ENCODE measurements around the gene PLEKHM2.

Gene PLEKHM2

DNA sequence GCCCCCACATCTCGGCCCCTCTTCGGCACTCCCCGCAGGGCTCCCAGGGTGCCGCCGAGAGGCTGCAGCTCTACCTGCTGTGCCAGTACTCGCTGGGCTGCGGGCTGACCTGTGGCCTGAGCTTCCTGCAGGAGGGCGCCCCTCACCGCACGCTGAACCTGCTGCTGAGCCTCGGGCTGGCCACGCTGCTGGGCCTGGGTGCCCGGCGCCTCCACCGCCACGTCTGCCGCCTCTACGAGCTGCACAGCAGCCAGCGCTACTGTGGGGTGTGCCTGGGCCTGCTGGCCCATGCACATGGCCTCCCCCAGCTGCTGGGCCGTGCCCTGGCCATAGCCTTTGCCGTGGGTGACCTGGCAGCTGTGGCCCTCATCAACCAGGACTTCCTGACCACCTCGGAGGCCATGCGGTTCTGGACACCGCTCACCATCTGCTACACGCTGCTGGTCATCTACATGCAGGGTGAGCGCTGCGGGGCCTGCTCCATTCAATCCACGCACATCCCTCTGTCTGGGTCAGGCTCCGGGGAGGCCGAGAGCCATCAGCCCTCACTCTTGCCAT, 60.1 kb downstream of the PLEKHM2 start:
- no peaks in the 10 kb centered on the region for H3K36me3 ChIP-seq (ENCODE audit: control insufficient read depth, insufficient read depth, low read length)
- H3K27ac ChIP-seq (ENCODE audit: low read depth, low read length) = no peak overlapping the region
- no peaks in the 10 kb centered on the region for H3K4me1 ChIP-seq (ENCODE audit: control insufficient read depth, insufficient read depth, low read length)
- no peak overlapping the region for H3K4me3 ChIP-seq (ENCODE audit: low read length)
- no peak overlapping the region for H3K9ac ChIP-seq (ENCODE audit: low read length)
- no peaks in the 10 kb centered on the region for H3K27me3 ChIP-seq (ENCODE audit: control insufficient read depth, insufficient read depth, low read length)

DNA sequence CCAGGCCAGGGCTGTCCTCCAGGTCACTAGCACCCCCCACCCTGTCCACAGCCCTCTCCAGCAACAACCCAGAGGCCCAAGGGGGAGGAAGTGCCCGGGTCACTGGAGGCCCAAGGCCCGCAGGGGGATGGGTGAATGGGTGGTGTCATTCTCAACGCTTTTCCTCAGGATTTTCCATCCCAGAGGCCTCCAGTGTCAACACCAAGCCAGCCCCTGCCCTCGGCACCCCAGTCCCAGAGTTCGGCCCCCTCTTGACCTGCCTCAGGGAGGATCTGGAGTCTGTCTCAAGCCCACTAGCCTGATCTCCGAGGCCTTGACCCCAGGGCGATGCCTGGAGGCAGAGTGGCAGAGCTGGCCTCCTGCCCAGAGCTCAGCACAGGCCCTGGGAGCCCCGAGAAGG, 63.3 kb downstream of the PLEKHM2 start:
- H3K27ac ChIP-seq (ENCODE audit: low read depth, low read length) = no peak overlapping the region
- H3K36me3 ChIP-seq (ENCODE audit: control insufficient read depth, insufficient read depth, low read length) = no peaks in the 10 kb centered on the region
- H3K27me3 ChIP-seq (ENCODE audit: control insufficient read depth, insufficient read depth, low read length) = no peaks in the 10 kb centered on the region
- no peaks in the 10 kb centered on the region for H3K4me1 ChIP-seq (ENCODE audit: control insufficient read depth, insufficient read depth, low read length)
- no peak overlapping the region for H3K4me3 ChIP-seq (ENCODE audit: low read length)
- no peak overlapping the region for H3K9ac ChIP-seq (ENCODE audit: low read length)

DNA sequence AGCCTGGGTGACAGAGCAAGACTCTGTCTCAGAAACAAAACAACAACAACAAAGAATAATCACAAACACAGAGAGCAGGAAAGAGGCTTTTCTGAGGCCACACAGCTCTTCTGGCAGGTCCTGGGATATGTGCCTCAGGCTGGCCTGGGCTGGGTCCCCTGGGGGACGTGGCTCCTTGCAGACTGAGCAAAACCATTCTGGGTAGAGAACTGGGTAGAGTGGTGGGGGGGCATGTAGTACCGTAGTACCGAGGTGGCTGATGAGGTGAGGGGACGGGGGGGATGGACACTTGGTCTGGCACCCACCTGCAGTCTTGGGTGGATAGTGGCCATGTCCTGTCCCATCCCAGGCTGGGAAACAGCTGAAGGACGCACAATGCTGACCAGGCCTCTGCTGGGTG, 64.1 kb downstream of the PLEKHM2 start:
- Histone ChIP-seq H3K36me3 (ENCODE audit: control insufficient read depth, insufficient read depth, low read length) (no peaks in the 10 kb centered on the region), H3K27me3 (ENCODE audit: control insufficient read depth, insufficient read depth, low read length) (no peaks in the 10 kb centered on the region), H3K4me1 (ENCODE audit: control insufficient read depth, insufficient read depth, low read length) (no peaks in the 10 kb centered on the region), H3K27ac (ENCODE audit: low read depth, low read length) (no peak overlapping the region), H3K4me3 (ENCODE audit: low read length) (no peak overlapping the region), H3K9ac (ENCODE audit: low read length) (no peak overlapping the region)

DNA sequence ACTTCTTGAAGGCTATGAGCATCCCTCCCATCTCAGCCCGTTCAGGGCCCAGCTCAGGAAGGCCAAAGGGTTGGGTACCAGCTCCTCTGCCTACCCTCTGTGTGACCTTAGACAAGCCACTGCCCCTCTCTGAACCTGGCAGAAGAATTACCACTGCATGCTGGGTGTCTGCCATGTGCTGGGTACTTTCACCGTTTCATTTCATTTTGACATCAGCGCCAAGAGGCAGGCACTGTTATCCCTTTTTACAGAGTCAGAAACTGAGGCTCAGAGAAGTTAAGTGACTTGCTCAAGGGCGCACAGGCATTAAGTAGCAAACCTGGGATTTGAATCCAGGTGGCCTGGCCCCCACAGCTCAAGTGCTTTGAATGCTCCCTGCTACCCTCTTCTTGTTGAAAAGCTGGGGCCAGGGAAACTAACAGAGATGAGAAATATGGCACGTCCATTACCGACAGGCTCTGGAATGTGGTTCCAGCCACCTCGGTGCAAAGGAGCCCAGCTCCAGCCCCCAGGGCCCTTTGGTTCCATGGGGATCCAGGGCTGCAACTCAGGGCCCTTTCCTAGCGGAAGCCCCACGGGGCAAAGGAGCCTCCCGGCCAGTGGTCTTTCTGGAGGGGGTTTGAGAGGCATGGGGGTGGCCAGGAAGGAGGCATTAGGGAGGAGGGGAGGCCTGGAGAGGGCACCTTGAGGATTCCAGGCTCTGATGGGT, 64.7 kb downstream of the PLEKHM2 start:
- H3K4me1 ChIP-seq (ENCODE audit: control insufficient read depth, insufficient read depth, low read length) = no peaks in the 10 kb centered on the region
- H3K9ac ChIP-seq (ENCODE audit: low read length) = no peak overlapping the region
- H3K36me3 ChIP-seq (ENCODE audit: control insufficient read depth, insufficient read depth, low read length) = no peaks in the 10 kb centered on the region
- no peak overlapping the region for H3K4me3 ChIP-seq (ENCODE audit: low read length)
- H3K27me3 ChIP-seq (ENCODE audit: control insufficient read depth, insufficient read depth, low read length) = no peaks in the 10 kb centered on the region
- H3K27ac ChIP-seq (ENCODE audit: low read depth, low read length) = no peak overlapping the region

DNA sequence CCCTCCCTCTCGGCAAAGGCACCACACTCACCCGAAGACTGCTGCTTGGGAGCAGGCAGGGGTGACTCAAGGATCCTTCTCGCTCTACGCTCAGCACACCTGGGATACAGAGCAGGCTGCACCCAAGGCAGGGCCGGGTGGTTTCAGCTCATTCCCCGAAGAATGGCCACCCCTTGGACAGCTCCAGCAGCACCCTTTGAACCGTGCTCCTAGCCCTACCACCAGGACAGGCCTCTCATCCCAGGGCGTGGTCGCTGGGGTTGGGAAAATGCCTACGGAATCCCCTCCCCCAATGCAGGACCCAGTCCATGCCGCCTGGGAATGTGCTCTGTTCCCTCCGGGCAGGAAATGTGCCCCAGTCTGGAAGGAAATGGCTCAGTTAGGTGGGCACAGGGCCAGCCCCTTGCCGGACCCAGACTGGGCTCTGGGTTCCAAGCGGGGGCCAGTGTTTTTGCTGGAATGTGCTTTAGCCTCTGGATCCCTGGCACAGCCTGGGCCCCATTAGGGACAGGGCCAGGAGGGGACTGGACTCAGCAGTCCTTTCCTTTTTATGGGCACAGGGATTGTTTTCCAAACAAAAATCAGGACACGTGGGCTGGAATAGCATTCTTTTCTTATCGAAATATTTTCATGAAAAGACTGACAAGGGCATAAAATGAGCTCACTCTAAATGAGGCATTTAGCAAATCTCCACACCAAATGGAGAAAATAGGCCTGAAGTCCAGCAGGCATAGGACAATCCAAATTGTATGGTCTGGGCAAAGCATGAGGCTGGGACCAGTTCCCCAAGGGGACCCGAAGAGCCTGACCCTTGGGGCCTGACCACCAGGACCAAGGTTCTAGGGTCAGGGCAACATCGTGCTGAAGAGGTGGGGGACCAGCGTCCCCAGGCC, 65.5 kb downstream of the PLEKHM2 start:
- H3K36me3 ChIP-seq (ENCODE audit: control insufficient read depth, insufficient read depth, low read length) = no peaks in the 10 kb centered on the region
- H3K27ac ChIP-seq (ENCODE audit: low read depth, low read length) = no peak overlapping the region
- H3K27me3 ChIP-seq (ENCODE audit: control insufficient read depth, insufficient read depth, low read length) = no peaks in the 10 kb centered on the region
- no peak overlapping the region for H3K4me3 ChIP-seq (ENCODE audit: low read length)
- H3K4me1 ChIP-seq (ENCODE audit: control insufficient read depth, insufficient read depth, low read length) = no peaks in the 10 kb centered on the region
- H3K9ac ChIP-seq (ENCODE audit: low read length) = no peak overlapping the region

DNA sequence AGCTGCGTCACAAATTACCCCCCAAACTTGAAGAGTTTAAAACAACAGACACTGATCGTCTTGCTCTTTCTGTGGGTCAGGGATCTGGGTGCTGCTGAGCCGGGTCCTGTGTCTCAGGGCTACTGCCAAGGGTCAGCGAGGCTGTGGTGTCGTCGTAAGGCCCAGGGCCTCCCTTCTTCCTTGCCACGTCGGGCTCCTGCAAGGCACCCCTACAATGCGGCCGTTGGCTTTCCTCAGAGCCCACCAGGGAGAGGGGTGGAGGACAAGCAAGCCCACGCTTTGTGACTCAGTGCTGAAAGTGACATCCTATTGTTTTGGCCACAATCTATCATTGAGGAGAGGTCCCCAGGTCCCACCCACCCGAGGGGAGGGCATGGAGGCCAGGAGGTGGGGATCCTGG, 66.8 kb downstream of the PLEKHM2 start:
- H3K4me1 ChIP-seq (ENCODE audit: control insufficient read depth, insufficient read depth, low read length) = no peaks in the 10 kb centered on the region
- no peak overlapping the region for H3K27ac ChIP-seq (ENCODE audit: low read depth, low read length)
- H3K27me3 ChIP-seq (ENCODE audit: control insufficient read depth, insufficient read depth, low read length) = no peaks in the 10 kb centered on the region
- no peaks in the 10 kb centered on the region for H3K36me3 ChIP-seq (ENCODE audit: control insufficient read depth, insufficient read depth, low read length)
- H3K9ac ChIP-seq (ENCODE audit: low read length) = no peak overlapping the region
- H3K4me3 ChIP-seq (ENCODE audit: low read length) = no peak overlapping the region

DNA sequence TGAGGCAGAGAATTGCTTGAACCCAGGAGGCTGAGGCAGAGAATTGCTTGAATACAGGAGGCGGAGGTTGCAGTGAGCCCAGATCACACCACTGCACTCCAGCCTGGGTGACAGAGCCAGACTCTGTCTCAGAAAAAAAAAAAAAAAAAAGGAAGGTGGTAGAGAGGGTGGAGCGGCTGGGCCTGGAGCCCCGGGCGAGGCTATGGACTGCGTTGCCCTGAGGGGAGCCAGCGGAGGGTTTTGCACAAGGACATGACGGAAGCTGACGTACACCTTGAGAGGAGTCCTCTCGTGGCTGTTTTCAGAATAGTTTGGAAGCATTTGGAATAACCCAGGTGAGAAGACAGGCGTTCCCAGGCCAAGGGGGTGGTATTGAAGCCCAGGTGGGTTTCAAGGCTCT, 67.6 kb downstream of the PLEKHM2 start:
- Histone ChIP-seq H3K36me3 (ENCODE audit: control insufficient read depth, insufficient read depth, low read length) (no peaks in the 10 kb centered on the region), H3K4me3 (ENCODE audit: low read length) (no peak overlapping the region), H3K27ac (ENCODE audit: low read depth, low read length) (no peak overlapping the region), H3K27me3 (ENCODE audit: control insufficient read depth, insufficient read depth, low read length) (no peaks in the 10 kb centered on the region), H3K4me1 (ENCODE audit: control insufficient read depth, insufficient read depth, low read length) (no peaks in the 10 kb centered on the region), H3K9ac (ENCODE audit: low read length) (no peak overlapping the region)

DNA sequence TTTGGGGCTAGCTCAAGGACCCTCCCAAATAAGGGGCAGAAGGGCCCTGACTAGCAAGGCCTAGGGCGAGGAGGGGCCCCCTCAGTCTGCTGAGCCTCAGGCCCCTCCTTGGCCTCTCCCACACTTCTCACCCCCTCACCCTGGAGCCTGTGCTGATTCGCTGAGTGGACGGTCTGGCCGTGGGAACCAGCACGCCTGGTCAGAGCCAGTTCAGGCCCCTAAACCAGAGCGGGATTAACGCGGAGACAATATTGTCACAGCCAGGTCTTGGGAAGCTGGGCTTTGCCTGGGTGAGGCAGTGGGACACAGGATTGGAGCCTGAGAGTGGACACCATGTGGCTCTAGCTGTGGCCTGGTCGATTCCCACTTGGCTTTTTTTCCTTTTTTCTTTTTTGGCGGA, 69.7 kb downstream of the PLEKHM2 start:
- no peak overlapping the region for H3K9ac ChIP-seq (ENCODE audit: low read length)
- no peaks in the 10 kb centered on the region for H3K4me1 ChIP-seq (ENCODE audit: control insufficient read depth, insufficient read depth, low read length)
- no peaks in the 10 kb centered on the region for H3K27me3 ChIP-seq (ENCODE audit: control insufficient read depth, insufficient read depth, low read length)
- no peak overlapping the region for H3K27ac ChIP-seq (ENCODE audit: low read depth, low read length)
- H3K36me3 ChIP-seq (ENCODE audit: control insufficient read depth, insufficient read depth, low read length) = no peaks in the 10 kb centered on the region
- H3K4me3 ChIP-seq (ENCODE audit: low read length) = no peak overlapping the region

DNA sequence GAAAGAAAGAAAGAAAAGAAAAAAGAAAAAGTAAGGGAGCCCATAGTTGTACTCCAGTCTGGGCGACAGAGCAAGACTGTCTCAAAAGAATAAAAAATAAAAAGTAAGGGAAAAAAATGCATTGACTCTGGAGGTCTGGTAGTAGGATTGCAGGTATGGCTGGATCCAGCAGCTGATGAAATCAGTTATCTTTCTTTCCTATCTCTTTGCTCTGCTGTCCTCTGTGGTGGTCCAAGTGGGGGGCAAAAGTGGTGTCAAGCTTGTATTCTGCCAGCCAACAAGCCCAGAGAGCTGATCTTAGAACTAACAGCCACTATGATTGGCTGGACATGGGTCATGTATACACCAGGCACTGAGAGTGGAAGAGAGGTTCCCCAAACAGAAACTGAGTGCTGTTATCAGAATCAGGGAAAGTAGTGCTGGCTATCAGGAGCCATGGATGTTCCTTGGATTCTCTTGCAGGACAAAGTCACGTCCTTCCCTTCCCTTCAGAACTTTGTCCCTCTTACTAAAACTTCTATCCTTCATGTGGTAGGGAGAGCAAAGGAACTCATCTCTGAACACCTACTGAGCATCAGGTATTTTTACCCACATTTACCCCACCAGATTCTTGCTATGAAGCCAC, 71.0 kb downstream of the PLEKHM2 start:
- no peaks in the 10 kb centered on the region for H3K36me3 ChIP-seq (ENCODE audit: control insufficient read depth, insufficient read depth, low read length)
- no peaks in the 10 kb centered on the region for H3K4me1 ChIP-seq (ENCODE audit: control insufficient read depth, insufficient read depth, low read length)
- no peak overlapping the region for H3K4me3 ChIP-seq (ENCODE audit: low read length)
- no peak overlapping the region for H3K27ac ChIP-seq (ENCODE audit: low read depth, low read length)
- H3K27me3 ChIP-seq (ENCODE audit: control insufficient read depth, insufficient read depth, low read length) = no peaks in the 10 kb centered on the region
- no peak overlapping the region for H3K9ac ChIP-seq (ENCODE audit: low read length)

DNA sequence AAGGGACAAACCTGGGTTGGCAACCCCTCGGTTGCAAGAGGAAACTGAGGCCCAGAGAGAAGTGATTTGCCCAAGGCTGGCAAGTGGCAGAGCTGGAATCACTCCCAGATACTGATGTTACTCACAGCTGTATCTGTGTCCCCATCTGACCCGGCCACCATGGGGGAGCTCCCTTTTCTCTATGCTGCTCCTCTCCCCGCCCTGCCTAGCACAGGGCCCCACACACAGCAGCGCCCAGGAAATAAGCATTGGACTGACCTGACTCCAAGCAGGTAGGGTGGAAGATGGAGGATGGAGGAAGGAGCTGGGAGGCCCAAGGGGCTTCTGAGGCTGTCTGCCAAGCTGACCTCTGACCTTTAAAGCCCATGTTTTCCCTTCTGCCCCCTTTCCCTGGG, 71.5 kb downstream of the PLEKHM2 start:
- Histone ChIP-seq H3K36me3 (ENCODE audit: control insufficient read depth, insufficient read depth, low read length) (no peaks in the 10 kb centered on the region), H3K9ac (ENCODE audit: low read length) (no peak overlapping the region), H3K27me3 (ENCODE audit: control insufficient read depth, insufficient read depth, low read length) (no peaks in the 10 kb centered on the region), H3K4me1 (ENCODE audit: control insufficient read depth, insufficient read depth, low read length) (no peaks in the 10 kb centered on the region), H3K27ac (ENCODE audit: low read depth, low read length) (no peak overlapping the region), H3K4me3 (ENCODE audit: low read length) (no peak overlapping the region)

DNA sequence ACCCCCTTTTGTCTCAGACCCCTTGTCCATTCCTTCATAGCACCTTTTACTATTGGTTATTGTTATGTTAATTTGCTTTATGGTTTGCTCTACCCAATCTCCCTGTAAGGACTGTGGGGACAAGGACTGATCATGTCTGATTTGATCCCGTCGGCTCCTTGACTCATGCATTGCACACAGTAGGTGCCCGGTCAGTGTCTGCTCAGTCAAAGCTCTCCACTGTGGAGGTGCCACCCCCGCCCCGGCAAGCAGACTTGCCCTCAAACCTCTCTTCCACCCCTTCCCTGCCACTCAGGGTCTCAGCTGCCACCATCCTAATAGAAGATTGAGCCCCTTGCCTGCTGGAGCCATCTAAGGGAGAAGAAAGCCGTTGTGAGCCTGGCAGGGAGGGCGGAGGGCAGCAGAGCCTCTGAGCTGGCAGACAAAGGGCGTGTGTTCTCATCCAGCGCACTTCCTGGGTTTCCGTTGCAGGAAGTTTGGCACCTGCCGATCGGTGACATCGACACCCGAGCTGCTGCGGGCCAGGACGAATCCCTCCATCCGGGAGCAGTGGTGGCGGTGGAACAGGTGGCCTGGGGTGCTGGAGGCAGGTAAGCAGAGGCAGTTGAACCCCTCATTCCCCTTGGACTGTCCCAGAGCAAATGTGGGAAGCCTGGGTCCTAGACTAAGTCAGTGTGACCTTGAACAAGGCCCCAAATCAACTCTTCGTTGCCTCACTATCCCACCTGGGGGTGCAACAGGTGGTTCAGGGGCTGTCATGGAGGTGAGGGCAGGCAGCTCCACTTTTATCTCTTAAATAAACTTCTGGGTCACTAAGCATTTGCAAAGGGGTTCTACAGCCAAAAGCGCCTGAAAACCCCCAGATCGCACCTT, 72.3 kb downstream of the PLEKHM2 start:
- H3K4me1 ChIP-seq (ENCODE audit: control insufficient read depth, insufficient read depth, low read length) = peaks cover 3% of the 10 kb centered on the region
- H3K36me3 ChIP-seq (ENCODE audit: control insufficient read depth, insufficient read depth, low read length) = no peaks in the 10 kb centered on the region
- no peak overlapping the region for H3K27ac ChIP-seq (ENCODE audit: low read depth, low read length)
- peak overlapping the region; percentile 61 for H3K4me3 ChIP-seq (ENCODE audit: low read length)
- no peaks in the 10 kb centered on the region for H3K27me3 ChIP-seq (ENCODE audit: control insufficient read depth, insufficient read depth, low read length)
- peak overlapping the region; percentile 64 for H3K9ac ChIP-seq (ENCODE audit: low read length)

All from rectal smooth muscle tissue (tissue), 1 donor.